GM12864 (cell line): Measurements from ENCODE around the gene PDRG1.
"Not testable (repeated sequence)": the region's sequence is repeated elsewhere in the genome, so short reads cannot be mapped to it uniquely, and the experiment has no call there.

Source experiments
- DNase-seq: peaks from one replicate; pipeline ENCODE4 v3.0.0-alpha.2; 2011; ENCODE audit warnings: low read depth
- H3K4me3 ChIP-seq: 2 replicates; pipeline ENCODE4 v1.5.1; 2011; ENCODE audit warnings: mild to moderate bottlenecking, low read depth, low read length, control low read depth
- CTCF ChIP-seq: IDR thresholded peaks from 2 replicates; pipeline ENCODE4 v1.5.1; 2011; ENCODE audit warnings: low read depth, mild to moderate bottlenecking, moderate library complexity, low read length, control low read depth, inconsistent platforms; ENCODE audit errors: missing control alignments

Gene PDRG1

GRCh38 chr20:31922588-31922987 lies 29.3 kb downstream of the PDRG1 start:
- no peak for TF ChIP-seq CTCF
- no peak overlapping the region for H3K4me3 ChIP-seq
- no peak for DNase-seq

GRCh38 chr20:31922181-31922580 lies 29.7 kb downstream of the PDRG1 start:
- no peak for TF ChIP-seq CTCF
- no peak for DNase-seq

GRCh38 chr20:31921480-31921879 lies 30.4 kb downstream of the PDRG1 start:
- not testable (repeated sequence) for DNase-seq, H3K4me3 ChIP-seq

More at GRCh38 chr20:31922181-31922580, 29.7 kb downstream of the PDRG1 start:
- no peak overlapping the region for H3K4me3 ChIP-seq

- no peak for DNase-seq
- H3K4me3 ChIP-seq: no peak overlapping the region
- TF ChIP-seq CTCF: no peak
Observed at GRCh38 chr20:31920275-31920855, 31.5 kb downstream of the PDRG1 start.

GRCh38 chr20:31919410-31920155 lies 32.3 kb downstream of the PDRG1 start:
- no peak for TF ChIP-seq CTCF
- no peak overlapping the region for H3K4me3 ChIP-seq
- no peak for DNase-seq

GRCh38 chr20:31918466-31919105 lies 33.3 kb downstream of the PDRG1 start:
- TF ChIP-seq CTCF: no peak

GRCh38 chr20:31917962-31918412 lies 33.9 kb downstream of the PDRG1 start:
- not testable (repeated sequence) for DNase-seq, H3K4me3 ChIP-seq

More at GRCh38 chr20:31918466-31919105, 33.3 kb downstream of the PDRG1 start:
- no peak overlapping the region for H3K4me3 ChIP-seq
- DNase-seq: no peak
